ENCODE measurements around the gene DSCAM.
A peak's percentile ranks its signal among the peaks of the same experiment; 100 is the strongest.

Gene DSCAM

GRCh38 chr21:40151611-40152010 is 695.3 kb downstream of the DSCAM start:
- DNase-seq, result no peak

DNA sequence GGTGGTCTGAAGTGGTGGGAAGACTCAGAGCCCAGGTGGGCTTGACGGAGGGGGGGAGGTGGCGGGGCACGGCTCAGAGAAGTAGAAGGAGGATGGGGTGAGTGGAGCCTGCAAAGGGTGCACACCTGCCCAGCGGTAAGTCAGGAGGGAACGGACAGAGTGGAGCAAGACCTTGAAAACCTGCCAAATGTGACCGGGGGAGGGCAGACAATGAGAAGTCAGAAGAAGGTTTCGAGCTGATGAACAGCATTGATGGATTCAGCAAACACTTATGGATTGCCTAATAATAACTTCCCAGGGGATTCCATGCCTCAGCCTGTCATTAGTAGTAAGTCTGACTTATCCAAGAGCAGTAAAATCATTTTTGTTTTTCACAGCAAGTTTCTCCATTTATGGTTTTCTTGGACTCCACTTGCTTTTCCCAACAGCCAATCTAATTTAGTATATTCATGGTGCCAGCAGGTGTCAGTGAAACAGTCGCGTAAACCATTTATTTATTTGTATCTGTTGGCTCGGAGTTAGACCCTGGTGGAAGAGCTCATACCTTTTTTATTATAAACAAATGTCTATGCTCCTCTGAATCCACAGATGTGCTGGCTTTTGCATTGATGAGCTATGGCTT is 700.6 kb downstream of the DSCAM start:
- DNase-seq, result peak; percentile 32

DNA sequence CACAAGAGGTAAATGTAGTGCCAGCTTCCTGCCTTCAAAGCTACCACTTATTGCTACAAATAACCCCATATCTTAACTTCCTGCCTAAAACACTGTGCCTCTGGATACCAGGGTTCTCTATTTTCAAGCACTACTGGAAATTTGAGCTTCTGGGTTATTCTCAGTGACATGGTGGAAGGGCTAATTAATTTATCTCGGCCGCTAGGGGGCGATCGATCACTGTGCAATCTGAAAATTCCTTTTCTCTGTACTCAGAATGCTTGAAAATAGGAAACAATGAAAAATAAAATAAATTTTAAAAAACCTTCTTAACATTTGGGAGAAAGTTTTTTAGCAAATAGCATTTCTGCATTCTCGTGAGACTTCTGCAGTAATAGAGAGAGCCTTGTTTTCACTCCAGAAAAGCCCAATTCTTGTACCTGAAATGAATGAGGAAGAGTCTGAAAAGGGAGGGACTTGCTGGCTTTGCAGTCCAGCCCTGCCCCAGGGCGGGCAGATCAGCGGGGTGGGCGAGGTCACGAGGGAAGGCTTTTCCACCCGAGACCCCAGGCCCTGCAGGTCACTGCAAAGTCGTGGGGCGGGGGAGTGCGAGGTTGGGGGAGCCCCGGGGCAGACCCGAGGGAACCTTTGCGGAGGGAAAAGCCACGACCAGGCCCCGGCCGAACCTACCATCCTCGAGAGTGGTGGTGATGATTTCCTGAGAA is 703.0 kb downstream of the DSCAM start:
- peak; percentile 92 for DNase-seq

GRCh38 chr21:40141621-40142020 is 705.3 kb downstream of the DSCAM start:
- no peak for DNase-seq

GRCh38 chr21:40140675-40141074 is 706.3 kb downstream of the DSCAM start:
- DNase-seq, result no peak

GRCh38 chr21:40139636-40140035 is 707.3 kb downstream of the DSCAM start:
- DNase-seq, result no peak

DNA sequence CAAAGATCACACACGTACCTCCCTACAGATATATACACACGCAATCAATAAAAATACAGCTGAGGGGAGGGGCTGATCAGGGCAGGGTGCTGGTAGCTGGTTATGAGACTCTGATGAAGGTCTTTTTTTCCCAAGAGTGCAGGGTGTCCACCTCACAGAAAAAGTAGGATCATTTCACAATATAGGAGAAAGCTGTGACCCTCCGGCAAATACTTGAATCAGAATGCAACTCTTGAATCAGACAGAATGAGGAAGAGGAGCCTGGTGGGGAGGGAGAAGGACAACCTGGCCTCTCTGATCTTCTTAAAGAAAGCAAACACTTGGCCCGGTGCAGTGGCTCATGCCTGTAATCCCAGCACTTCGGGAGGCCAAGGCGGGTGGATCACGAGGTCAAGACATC is 710.4 kb downstream of the DSCAM start:
- no peak for DNase-seq

- no peak for DNase-seq
Measured at GRCh38 chr21:40134731-40135492, 712.0 kb downstream of the DSCAM start.

DNA sequence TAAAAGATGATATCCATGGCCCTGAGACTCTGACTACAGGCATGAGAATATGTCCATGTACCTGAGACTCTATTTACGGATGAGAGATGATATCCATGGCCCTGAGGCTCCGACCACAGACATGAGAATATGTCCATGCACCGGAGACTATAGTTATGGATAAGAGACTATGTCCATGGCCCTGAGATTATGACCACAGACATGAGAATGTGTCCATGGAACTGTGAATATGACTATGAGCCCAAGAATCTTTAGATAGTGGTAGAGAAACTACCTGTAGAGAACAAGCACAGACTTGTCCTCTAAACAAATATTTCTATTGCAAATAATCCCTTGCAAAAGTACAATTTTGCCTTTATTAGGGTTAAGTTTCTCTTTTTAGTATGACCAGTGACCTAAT is 716.5 kb downstream of the DSCAM start:
- DNase-seq, result no peak

DNA sequence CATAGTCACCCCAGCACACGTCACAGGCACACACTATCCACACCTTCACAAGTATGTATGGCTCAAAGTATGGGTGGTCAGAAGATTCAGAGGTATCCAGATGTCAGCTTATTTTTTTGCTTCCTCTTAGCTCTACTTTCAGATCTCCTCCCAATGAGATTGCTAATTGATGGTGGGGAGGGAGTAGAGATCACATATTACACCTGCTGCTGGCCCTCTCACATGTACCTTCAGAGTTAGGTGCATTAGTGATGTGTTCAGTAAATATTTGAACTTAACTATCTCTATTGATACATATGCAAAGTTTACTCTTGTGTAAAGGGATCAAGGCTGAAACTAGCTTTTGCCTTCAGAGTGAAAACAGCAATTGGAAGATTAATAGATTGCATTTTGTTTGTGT is 717.1 kb downstream of the DSCAM start:
- DNase-seq, result no peak

DNA sequence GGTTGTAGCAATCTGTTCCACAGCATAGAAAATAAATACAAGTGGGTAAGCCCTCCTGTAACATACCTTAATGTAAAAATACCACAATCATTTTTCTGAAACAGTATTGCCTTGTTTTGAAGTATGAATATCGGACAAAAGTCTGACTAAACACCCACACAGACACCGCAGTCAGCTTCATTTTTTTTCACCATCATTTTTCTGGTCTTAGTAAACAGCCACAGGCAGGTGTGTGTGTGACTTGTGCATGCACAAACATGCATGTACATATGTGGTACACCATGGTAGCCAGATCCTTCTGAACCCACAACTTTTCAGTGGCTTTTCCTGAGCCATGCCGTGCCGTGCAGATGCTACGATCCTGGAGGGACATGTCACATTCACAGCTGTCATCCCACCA is 718.1 kb downstream of the DSCAM start:
- DNase-seq, result no peak

- peak; percentile 79 for DNase-seq
Measured at GRCh38 chr21:40120940-40121575, 725.9 kb downstream of the DSCAM start.

DNA sequence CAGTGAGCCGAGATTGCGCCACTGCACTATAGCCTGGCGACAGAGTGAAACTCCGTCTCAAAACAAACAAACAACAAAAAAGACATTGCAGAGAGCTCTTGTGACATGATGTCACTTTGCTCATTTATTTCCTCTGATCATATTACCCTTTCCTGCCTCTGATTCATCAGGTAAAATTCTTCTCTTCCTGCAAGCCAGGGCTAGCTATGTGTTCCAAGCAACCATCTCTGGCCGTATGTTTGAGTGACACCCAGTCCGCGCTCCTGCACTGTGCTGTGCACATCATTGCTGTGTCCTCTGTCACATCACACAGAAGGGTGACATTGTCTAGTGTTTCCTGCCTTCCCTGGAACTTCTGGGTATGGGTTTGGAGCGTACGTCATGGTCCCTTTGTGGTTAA is 728.4 kb downstream of the DSCAM start:
- no peak for DNase-seq

DNA sequence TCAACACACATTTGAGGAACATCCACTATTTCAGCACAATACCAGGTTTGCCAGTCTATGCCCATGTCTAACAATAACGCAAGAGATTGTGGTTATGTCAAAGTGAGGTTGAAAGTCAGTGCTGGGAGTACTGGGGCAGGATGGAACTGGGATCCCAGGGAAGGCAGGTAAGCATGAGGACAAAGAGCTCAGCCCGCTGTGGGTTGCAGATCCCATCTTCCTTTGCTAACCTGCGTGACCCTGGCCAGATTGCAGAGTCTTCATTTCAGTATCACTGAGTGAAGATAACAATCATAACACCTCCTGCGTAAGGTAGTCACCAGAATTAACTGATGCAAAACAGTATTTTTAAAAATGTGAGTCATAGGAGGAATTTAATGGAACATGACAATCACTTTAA is 729.7 kb downstream of the DSCAM start:
- no peak for DNase-seq

- no peak for DNase-seq
Measured at GRCh38 chr21:40115775-40116174, 731.2 kb downstream of the DSCAM start.

DNA sequence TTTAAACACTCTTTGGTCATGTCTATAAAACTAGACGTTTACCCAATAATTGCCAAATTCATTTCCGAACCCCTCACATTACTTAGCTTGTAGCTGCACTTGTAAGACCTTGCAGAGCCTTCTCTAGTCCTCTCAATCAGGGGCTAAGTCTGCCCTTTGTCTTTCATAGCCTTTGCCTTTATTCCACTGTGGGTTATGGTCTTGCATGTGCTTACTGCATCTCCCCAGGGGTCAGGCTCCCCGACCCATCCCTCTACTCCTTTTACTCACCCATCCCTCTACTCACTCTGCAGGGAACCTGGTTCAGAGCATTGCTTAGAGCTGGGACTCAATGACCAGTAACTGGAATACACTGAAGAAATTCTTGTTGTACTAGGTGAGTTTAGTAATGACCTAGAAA is 744.3 kb downstream of the DSCAM start:
- DNase-seq, result no peak

DNA sequence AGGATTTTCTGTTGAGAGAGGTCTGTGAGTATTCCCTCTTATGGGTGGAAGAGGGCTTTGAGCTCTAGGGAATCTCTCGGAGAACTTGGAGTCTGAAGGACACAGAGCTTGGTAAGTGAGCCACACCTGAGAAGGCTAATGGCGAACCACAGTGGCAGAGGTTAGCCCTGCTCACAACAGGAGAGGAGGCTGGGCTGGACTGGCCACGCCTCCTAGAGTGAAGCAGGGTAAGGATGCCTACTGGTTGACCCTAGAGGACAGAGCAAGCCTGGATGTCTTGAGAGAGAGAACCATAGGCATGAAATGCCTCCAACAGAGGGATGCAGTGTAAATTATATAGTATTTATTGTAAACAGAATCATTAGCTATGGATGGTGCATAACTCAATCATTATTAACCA is 747.1 kb downstream of the DSCAM start:
- DNase-seq, result no peak

GRCh38 chr21:40095477-40095876 is 751.5 kb downstream of the DSCAM start:
- no peak for DNase-seq

GRCh38 chr21:40080385-40080784 is 766.6 kb downstream of the DSCAM start:
- no peak for DNase-seq

GRCh38 chr21:40074710-40075109 is 772.2 kb downstream of the DSCAM start:
- no peak for DNase-seq

DNA sequence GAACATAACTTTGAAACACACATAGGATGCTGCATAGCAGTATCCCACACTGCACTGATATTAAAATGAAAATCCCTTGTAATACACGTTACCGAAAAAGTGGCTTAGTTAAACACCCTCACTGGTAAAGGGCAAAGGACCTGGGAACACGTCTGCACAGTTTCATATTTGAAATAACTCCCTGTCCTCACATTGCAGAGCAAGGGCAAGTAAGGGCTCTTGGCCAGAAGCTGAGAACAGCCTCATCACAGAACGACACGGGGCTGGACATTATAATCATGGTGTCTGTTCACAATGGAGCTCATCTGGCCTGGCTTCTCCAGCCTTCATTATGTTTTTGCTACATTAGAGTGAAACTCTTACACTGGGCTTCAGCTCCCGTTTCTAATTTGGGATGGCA is 772.8 kb downstream of the DSCAM start:
- no peak for DNase-seq

GRCh38 chr21:40073642-40074041 is 773.3 kb downstream of the DSCAM start:
- no peak for DNase-seq

- no peak for DNase-seq
Measured at GRCh38 chr21:40070871-40071270, 776.1 kb downstream of the DSCAM start.

DNA sequence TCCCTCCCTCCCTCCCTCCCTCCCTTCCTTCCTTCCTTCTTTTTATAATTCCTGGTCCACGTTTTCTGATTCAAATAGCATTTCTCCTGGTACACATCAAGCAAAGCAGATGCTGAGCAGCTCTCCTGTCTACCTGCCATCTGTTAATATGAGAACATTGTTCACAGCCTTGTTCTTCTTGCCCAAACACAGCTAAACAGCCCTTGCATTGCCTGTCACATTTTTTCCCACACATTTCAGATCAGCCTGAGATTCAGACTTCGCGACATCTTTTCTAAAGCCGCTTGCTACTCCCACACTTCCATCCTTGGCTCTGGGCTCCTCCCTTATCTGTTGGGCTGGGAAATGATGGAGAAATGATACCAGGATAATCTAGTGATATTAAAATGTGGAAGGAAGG is 779.2 kb downstream of the DSCAM start:
- DNase-seq, result no peak

Data from eye (tissue), 1 donor.